Activated T-cell treated with anti-CD3 and anti-CD28 coated beads, Interleukin-2, amount 50 U/mL, for 24 hours (primary cell): ENCODE results near the gene CFAP45.

Experiments
- DNase-seq: peaks from one replicate; pipeline ENCODE4 v3.0.0-alpha.2; 2020
- H3K27ac Mint-ChIP-seq: 2 replicates; pipeline ENCODE4 v1.8.0; 2020; ENCODE audit warnings: mild to moderate bottlenecking, mixed read lengths
- H3K27me3 Mint-ChIP-seq: 2 replicates; pipeline ENCODE4 v1.8.0; 2020; ENCODE audit warnings: mixed read lengths
- H3K36me3 Mint-ChIP-seq: 2 replicates; pipeline ENCODE4 v1.8.0; 2020; ENCODE audit warnings: low read depth, mixed read lengths
- H3K4me1 Mint-ChIP-seq: 2 replicates; pipeline ENCODE4 v1.8.0; 2020; ENCODE audit warnings: low read depth, mixed read lengths
- H3K4me3 Mint-ChIP-seq: 2 replicates; pipeline ENCODE4 v1.8.0; 2020; ENCODE audit warnings: mild to moderate bottlenecking, moderate library complexity, mixed read lengths
- H3K9me3 Mint-ChIP-seq: 2 replicates; pipeline ENCODE4 v1.8.0; 2020; ENCODE audit warnings: mixed read lengths

CFAP45 gene

DNA sequence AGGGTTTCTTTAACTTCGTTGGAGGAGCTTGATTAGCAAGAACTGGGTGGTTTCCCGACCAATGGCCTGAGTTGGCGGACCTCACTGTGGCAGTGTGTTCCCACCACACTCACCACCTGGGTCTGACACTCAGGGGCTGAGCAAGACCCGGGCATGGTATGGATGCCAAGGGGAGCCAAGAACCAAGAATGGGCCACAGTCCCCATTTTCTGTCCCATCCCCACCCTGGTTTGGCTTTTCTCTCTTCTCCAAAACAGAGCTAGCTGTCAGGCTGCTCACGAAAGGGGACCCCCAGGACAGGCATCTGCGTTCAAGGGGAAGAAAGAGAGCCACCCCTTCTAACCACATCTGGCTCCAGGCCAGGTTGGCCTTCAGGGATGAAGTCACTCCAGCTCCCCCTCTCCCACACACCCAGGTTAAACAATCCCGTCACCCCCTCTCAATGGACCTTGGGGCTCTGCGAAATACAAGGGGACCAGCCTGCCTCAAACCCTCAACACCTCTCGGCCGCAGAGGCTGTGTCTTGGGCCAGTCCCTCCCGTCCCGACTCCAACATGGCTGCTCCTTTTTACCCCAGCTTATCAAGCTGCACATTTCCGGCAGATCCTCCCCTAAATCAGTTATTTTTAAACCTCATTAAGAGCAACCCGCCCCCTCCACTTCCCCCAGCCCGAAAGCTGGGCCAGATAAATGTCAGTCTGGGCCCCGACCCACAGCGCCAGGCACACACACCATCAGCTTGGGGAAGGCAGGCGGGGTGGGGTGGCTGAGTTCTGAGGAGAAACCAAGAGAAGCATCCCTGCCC lies 21.9 kb upstream of the CFAP45 start:
- H3K27me3 Mint-ChIP-seq: no peaks in the 10 kb centered on the region
- H3K9me3 Mint-ChIP-seq: no peaks in the 10 kb centered on the region
- H3K4me3 Mint-ChIP-seq: peak overlapping the region; percentile 87
- peaks cover 78% of the 10 kb centered on the region for H3K4me1 Mint-ChIP-seq
- peaks cover 81% of the 10 kb centered on the region for H3K36me3 Mint-ChIP-seq
- DNase-seq: no peak
- H3K27ac Mint-ChIP-seq: peak overlapping the region; percentile 95

- Mint-ChIP-seq H3K4me1 (peaks cover 75% of the 10 kb centered on the region), H3K4me3 (peak overlapping the region; percentile 87), H3K27ac (peak overlapping the region; percentile 95), H3K36me3 (peaks cover 87% of the 10 kb centered on the region), H3K9me3 (no peaks in the 10 kb centered on the region), H3K27me3 (no peaks in the 10 kb centered on the region)
- DNase-seq: no peak
Observed at GRCh38 chr1:159921251-159921650, 21.3 kb upstream of the CFAP45 start.

DNA sequence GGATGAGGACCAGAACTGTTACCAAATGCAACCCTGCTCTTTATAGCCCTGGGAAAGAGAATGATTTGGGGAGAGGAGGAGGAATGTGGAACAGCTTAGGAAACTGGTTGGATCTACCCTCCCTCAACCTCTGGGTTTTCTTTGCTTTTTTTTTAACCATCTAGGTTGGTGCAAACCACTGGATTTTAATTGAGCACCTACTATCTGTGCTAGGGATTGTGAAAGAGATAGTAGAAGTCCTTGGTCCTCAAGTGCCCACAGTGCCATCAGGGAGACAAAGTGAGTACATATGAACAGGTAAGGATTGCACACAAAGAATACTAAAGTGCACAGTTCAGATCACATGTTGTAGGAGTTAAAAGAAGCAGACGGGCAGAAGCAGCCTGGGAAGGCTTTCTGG lies 20.7 kb upstream of the CFAP45 start:
- H3K27me3 Mint-ChIP-seq: no peaks in the 10 kb centered on the region
- peaks cover 70% of the 10 kb centered on the region for H3K4me1 Mint-ChIP-seq
- H3K27ac Mint-ChIP-seq: peak overlapping the region; percentile 95
- H3K36me3 Mint-ChIP-seq: peaks cover 93% of the 10 kb centered on the region
- H3K9me3 Mint-ChIP-seq: no peaks in the 10 kb centered on the region
- DNase-seq: no peak
- H3K4me3 Mint-ChIP-seq: peak overlapping the region; percentile 87

DNA sequence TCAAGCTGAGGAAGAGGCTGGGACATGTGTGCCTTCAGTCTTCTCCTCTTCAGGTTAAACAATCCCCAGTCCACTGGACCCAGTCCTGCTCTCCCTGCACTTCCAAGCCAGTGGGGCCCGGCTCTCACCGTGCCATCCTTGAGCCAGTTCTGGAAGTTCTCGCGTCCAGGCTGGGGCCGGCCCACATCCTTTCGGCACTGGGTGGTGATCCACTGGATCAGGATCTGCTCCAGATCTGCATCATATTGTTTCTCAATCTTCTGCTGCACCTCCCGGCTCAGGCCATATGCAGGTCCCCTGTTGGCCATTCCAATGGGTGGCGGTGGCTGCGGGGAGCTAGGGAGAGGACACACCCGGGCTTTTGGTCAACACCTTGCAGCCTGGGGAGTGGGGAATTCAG lies 20.2 kb upstream of the CFAP45 start:
- no peaks in the 10 kb centered on the region for H3K27me3 Mint-ChIP-seq
- peaks cover 95% of the 10 kb centered on the region for H3K36me3 Mint-ChIP-seq
- DNase-seq: no peak
- H3K9me3 Mint-ChIP-seq: no peaks in the 10 kb centered on the region
- peak overlapping the region; percentile 95 for H3K27ac Mint-ChIP-seq
- H3K4me3 Mint-ChIP-seq: no peak overlapping the region
- peaks cover 67% of the 10 kb centered on the region for H3K4me1 Mint-ChIP-seq

- Mint-ChIP-seq H3K27me3 (no peaks in the 10 kb centered on the region), H3K27ac (peak overlapping the region; percentile 74), H3K9me3 (no peaks in the 10 kb centered on the region), H3K4me3 (no peak overlapping the region), H3K4me1 (peaks cover 70% of the 10 kb centered on the region), H3K36me3 (peaks cover 98% of the 10 kb centered on the region)
- DNase-seq: no peak
Observed at GRCh38 chr1:159919236-159919865, 19.4 kb upstream of the CFAP45 start.

GRCh38 chr1:159918352-159919200 lies 18.6 kb upstream of the CFAP45 start:
- Mint-ChIP-seq H3K27me3 (no peaks in the 10 kb centered on the region), H3K4me3 (no peak overlapping the region), H3K36me3 (peaks cover 92% of the 10 kb centered on the region), H3K9me3 (no peaks in the 10 kb centered on the region), H3K4me1 (peaks cover 74% of the 10 kb centered on the region), H3K27ac (peak overlapping the region; percentile 78)
- no peak for DNase-seq

DNA sequence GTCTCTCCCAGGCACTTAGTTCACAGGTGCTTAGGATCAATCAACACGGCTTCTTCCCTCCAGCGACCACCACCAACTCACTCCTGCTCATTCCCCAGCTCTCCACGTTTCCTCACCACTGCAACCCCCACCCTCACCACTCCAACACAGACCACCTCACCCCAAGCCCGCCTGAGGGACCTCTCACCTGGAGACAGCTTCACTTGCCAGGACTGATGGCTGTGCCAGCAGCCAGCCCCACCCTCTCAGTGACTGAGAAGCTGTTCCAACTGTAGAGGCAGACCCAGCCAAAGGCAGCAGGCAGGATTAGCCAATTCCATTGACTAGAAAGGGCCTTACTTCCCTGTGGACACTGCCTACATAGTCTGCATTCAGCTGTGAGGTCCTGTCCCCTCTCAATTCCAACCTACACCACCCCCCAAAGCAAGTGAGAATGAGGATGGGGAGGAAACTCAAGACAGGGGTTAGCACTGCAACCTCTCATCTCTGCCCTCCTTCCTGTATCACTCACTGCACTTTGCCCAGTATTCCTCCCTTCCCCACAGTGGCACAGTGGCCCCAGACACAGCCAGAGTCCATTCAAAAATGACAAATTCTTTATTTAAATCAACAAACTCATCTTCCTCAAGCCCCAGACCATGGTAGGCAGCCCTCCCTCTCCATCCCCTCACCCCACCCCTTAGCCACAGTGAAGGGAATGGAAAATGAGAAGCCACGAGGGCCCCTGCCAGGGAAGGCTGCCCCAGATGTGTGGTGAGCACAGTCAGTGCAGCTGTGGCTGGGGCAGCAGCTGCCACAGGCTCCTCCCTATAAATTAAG lies 17.8 kb upstream of the CFAP45 start:
- DNase-seq: no peak
- H3K4me3 Mint-ChIP-seq: no peak overlapping the region
- H3K27ac Mint-ChIP-seq: peak overlapping the region; percentile 78
- peaks cover 71% of the 10 kb centered on the region for H3K4me1 Mint-ChIP-seq
- H3K9me3 Mint-ChIP-seq: no peaks in the 10 kb centered on the region
- peaks cover 83% of the 10 kb centered on the region for H3K36me3 Mint-ChIP-seq
- no peaks in the 10 kb centered on the region for H3K27me3 Mint-ChIP-seq

DNA sequence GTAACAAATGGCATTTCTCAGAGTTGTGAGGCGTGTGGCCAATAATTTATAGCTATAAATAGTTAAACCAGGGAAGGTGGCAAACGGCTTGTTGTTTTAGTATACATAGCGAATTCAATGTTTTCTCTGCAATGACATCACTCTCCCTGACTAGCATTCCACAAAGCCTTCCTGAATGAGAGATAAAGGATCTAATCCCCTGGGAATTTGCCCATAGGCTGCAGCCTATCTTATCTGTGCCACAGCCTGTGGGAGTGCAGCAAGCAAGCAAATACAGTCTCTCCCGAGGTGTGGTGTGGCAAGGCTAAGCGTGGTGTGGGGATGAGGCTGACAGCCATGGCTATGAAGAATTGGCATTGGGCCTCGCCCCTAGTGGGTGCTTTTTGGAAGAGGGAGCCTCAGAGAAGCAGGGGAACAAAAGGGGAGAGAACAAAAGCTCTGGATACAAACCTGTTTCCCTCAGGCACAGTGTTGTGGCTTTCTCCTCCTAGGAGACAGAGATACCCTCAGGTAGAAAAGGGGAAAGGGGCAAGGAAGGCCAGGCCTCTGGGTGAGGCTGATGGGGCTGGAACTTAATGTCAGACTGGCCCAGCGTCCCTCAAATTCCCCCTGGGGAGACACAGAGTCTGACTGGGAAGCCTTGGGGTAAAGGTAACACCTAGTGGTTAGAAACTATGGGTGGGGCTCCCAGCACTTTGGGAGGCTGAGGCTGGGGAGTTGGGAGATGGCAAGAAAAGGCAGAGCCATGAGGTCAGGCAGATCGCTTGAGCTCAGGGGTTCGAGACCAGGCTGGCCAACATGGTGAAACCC lies 16.5 kb upstream of the CFAP45 start:
- no peaks in the 10 kb centered on the region for H3K9me3 Mint-ChIP-seq
- peaks cover 70% of the 10 kb centered on the region for H3K36me3 Mint-ChIP-seq
- H3K27me3 Mint-ChIP-seq: no peaks in the 10 kb centered on the region
- peak overlapping the region; percentile 75 for H3K27ac Mint-ChIP-seq
- no peak for DNase-seq
- H3K4me1 Mint-ChIP-seq: peaks cover 71% of the 10 kb centered on the region
- H3K4me3 Mint-ChIP-seq: no peak overlapping the region

DNA sequence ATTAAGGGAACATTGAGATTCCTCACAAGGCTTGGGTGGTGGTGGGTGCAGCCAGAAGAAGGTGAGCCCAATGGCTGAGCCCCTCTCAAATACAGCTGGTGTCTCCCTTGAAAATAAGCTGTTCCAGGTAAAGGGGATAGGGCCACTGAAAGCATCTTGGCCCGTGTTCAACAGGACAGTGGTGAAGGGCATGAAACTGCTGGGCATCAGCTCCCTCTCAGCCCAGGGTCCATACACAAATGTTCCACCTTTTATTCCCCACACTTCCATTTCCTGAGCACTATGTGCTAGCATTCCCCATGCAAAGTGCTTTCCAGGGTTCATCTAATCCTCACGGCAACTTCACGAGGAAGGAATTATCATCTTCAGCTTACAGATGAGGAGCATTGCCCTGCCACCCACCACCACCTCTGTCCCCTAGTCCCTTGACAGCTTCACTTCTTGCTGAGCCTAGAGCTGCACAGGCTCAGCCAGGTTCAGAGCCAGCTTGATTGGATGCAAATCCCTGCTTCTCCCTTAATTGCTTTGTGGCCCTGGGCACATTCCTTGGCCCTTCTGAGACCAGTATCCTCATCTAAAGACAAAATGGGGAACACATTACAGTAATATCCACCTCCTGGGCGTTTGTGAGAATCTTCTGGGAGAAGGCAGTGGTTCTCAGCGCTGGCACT lies 15.7 kb upstream of the CFAP45 start:
- H3K36me3 Mint-ChIP-seq: peaks cover 63% of the 10 kb centered on the region

DNA sequence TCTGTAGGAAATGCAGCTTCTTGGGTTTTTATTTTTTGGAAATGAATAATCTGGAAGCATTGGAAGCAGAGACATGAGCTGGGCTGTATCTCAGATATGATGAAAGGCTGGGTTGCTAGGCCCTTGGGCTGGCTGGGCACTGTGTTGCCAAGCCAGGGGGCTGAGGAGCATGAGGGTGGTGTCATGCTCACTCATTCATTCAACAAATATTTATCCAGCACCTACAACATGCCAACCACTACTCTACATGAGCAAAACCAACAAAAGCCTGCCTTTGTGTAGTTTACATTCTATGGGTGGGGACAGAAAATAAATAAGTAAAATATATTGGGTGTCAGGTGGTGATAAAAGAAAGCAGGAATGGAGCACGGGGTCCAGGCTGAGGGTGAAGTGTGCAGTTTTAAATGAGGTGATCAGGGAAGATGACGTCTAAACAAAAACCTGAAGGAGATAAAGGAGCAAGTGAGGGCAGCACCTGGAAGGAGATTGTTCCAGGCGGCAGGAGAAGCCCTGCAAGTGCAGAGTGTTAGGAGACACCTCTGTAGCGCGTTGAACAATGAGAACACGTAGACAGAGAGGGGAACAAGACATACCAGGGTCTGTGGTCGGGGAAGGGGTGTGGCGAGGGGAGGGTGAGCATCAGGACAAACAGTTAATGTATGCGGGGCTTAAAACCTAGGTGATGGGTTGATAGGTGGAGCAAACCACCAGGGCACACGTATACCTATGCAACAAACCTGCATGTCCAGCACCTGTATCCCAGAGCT lies 14.5 kb upstream of the CFAP45 start:
- Mint-ChIP-seq H3K4me1 (peaks cover 70% of the 10 kb centered on the region), H3K4me3 (no peak overlapping the region), H3K27ac (no peak overlapping the region), H3K36me3 (peaks cover 50% of the 10 kb centered on the region), H3K9me3 (no peaks in the 10 kb centered on the region), H3K27me3 (no peaks in the 10 kb centered on the region)
- no peak for DNase-seq

More for the DNA sequence above, 15.7 kb upstream of the CFAP45 start:
- peak overlapping the region; percentile 75 for H3K27ac Mint-ChIP-seq
- H3K27me3 Mint-ChIP-seq: no peaks in the 10 kb centered on the region
- no peak overlapping the region for H3K4me3 Mint-ChIP-seq
- no peaks in the 10 kb centered on the region for H3K9me3 Mint-ChIP-seq
- no peak for DNase-seq
- peaks cover 71% of the 10 kb centered on the region for H3K4me1 Mint-ChIP-seq

GRCh38 chr1:159913451-159914192 lies 13.7 kb upstream of the CFAP45 start:
- Mint-ChIP-seq H3K36me3 (peaks cover 42% of the 10 kb centered on the region), H3K27me3 (no peaks in the 10 kb centered on the region), H3K27ac (peak overlapping the region; percentile 2), H3K4me3 (no peak overlapping the region), H3K9me3 (no peaks in the 10 kb centered on the region), H3K4me1 (peaks cover 64% of the 10 kb centered on the region)
- no peak for DNase-seq
